GM23248 (cell line): ENCODE measurements around the gene TTLL5. TPM values are rescaled to one million over a fixed set of nuclear protein-coding genes. Genes with fewer than 3 reads are reported as not detected.

Source experiments
- DNase-seq: peaks from one replicate; pipeline ENCODE4 v3.0.0-alpha.2; 2015
- H2AFZ ChIP-seq: fragments of 200-600 bp; sonication (generic); 2 replicates; pipeline ENCODE4 v1.6.1; 2016; ENCODE audit warnings: antibody characterized with exemption
- H3F3A ChIP-seq: fragments of 200-600 bp; sonication (generic); 2 replicates; pipeline ENCODE4 v1.6.1; 2016; ENCODE audit warnings: mild to moderate bottlenecking, antibody characterized with exemption, mixed run types; ENCODE audit not compliant: insufficient read depth
- H3K27ac ChIP-seq: fragments of 200-600 bp; sonication (generic); 2 replicates; pipeline ENCODE4 v1.5.1; 2016; ENCODE audit warnings: mild to moderate bottlenecking
- H3K27me3 ChIP-seq: fragments of 200-600 bp; sonication (generic); replicated peaks from 2 replicates; pipeline ENCODE4 v1.6.1; 2016; ENCODE audit warnings: mild to moderate bottlenecking; ENCODE audit not compliant: insufficient read depth
- H3K36me3 ChIP-seq: fragments of 200-600 bp; sonication (generic); 2 replicates; pipeline ENCODE4 v1.6.1; 2016; ENCODE audit warnings: low read depth, mild to moderate bottlenecking
- H3K4me1 ChIP-seq: fragments of 200-600 bp; sonication (generic); 2 replicates; pipeline ENCODE4 v1.6.1; 2016; ENCODE audit warnings: mild to moderate bottlenecking; ENCODE audit not compliant: insufficient read depth
- H3K4me2 ChIP-seq: fragments of 200-600 bp; sonication (generic); one replicate; pipeline ENCODE4 v1.6.1; 2016; ENCODE audit warnings: mild to moderate bottlenecking; ENCODE audit not compliant: unreplicated experiment
- H3K4me3 ChIP-seq: fragments of 200-600 bp; sonication (generic); 2 replicates; pipeline ENCODE4 v1.5.1; 2016; ENCODE audit warnings: mild to moderate bottlenecking
- H3K79me2 ChIP-seq: fragments of 200-600 bp; sonication (generic); 2 replicates; pipeline ENCODE4 v1.6.1; 2016; ENCODE audit warnings: mild to moderate bottlenecking; ENCODE audit not compliant: insufficient read depth
- H3K9ac ChIP-seq: fragments of 200-600 bp; sonication (generic); 2 replicates; pipeline ENCODE4 v1.6.1; 2016; ENCODE audit warnings: mild to moderate bottlenecking
- H3K9me2 ChIP-seq: fragments of 200-600 bp; sonication (generic); 2 replicates; pipeline ENCODE4 v1.6.1; 2016; ENCODE audit warnings: mixed run types, mild to moderate bottlenecking, moderate library complexity; ENCODE audit not compliant: insufficient read depth
- H3K9me3 ChIP-seq: fragments of 200-600 bp; sonication (generic); one replicate; pipeline ENCODE4 v1.6.1; 2017; ENCODE audit warnings: low read depth
- H4K20me1 ChIP-seq: fragments of 200-600 bp; sonication (generic); 2 replicates; pipeline ENCODE4 v1.6.0; 2016; ENCODE audit not compliant: insufficient read depth
- EZH2 ChIP-seq: fragments of 200-600 bp; sonication (generic); IDR thresholded peaks from 2 replicates; pipeline ENCODE4 v1.6.1; 2018; ENCODE audit warnings: antibody characterized with exemption, mild to moderate bottlenecking; ENCODE audit not compliant: insufficient read depth, poor library complexity, severe bottlenecking
- EZH2phosphoT487 ChIP-seq: fragments of 200-600 bp; sonication (generic); IDR thresholded peaks from 2 replicates; pipeline ENCODE4 v1.6.1; 2018; ENCODE audit warnings: antibody characterized with exemption, moderate library complexity, mild to moderate bottlenecking, low read depth; ENCODE audit not compliant: insufficient read depth
- WGBS, 2 experiments: methylation state at CpG; one replicate each; pipeline ENCODE4 v1.1.6; 2015 to 2017; ENCODE audit warnings: low lambda C conversion rate in 2 of 2, low coverage in 1 of 2; ENCODE audit errors: missing lambda C conversion rate in 2 of 2; 5-methylcytosine and 5-hydroxymethylcytosine counted together
- in situ Hi-C: fragments of 300-500 bp; cut with MboI; formaldehyde crosslinking; loops from 2 replicates; pipeline ENCODE4 v1.15.0; 2020
- polyA plus RNA-seq: library from polyadenylated mRNA; unstranded; fragments of >200 nt; fragmentation: Nextera tagmentation; extraction: Ambion mirVana; gene quantifications from 2 replicates; pipeline ENCODE4 v1.2.1, GENCODE V29; 2016
- total RNA-seq: library from RNA; depleted of rRNA; stranded (reverse); fragments of >200 nt; shearing (Covaris generic); gene quantifications from 2 replicates; pipeline ENCODE4 v1.2.3, GENCODE V29; 2014

The TTLL5 gene
- total and polyA plus RNA-seq, 2 experiments from 2014 or later: 14.6 to 17.8 TPM

GRCh38 chr14:75783184-75783583, 122.1 kb downstream of the TTLL5 start:
- no peaks in the 10 kb centered on the region for H3K9me3 ChIP-seq
- no peak overlapping the region for H3K9ac ChIP-seq
- no peak overlapping the region for H3K4me3 ChIP-seq
- peaks cover 18% of the 10 kb centered on the region for H3K36me3 ChIP-seq
- no peaks in the 10 kb centered on the region for H3K4me1 ChIP-seq
- DNase-seq: no peak
- no peak overlapping the region for H3K4me2 ChIP-seq
- no peak overlapping the region for H2AFZ ChIP-seq
- H3K27me3 ChIP-seq: no peaks in the 10 kb centered on the region
- WGBS, 2 experiments: 91 to 92% methylated on average over 5 of the region's 5 CpGs
- in situ Hi-C loops: no loop called here
- no peak overlapping the region for H3K27ac ChIP-seq
- no peaks in the 10 kb centered on the region for H4K20me1 ChIP-seq
- no peak for TF ChIP-seq EZH2
- TF ChIP-seq EZH2phosphoT487: no peak
- no peaks in the 10 kb centered on the region for H3K9me2 ChIP-seq
- H3F3A ChIP-seq: no peaks in the 10 kb centered on the region
- no peaks in the 10 kb centered on the region for H3K79me2 ChIP-seq

GRCh38 chr14:75783602-75784313, 122.7 kb downstream of the TTLL5 start:
- H2AFZ ChIP-seq: no peak overlapping the region
- no peak overlapping the region for H3K9ac ChIP-seq
- H3K27ac ChIP-seq: no peak overlapping the region
- WGBS, 2 experiments: 94 to 98% methylated on average over 3 of the region's 3 CpGs
- no peaks in the 10 kb centered on the region for H3K9me2 ChIP-seq
- no peak for DNase-seq
- H3K4me3 ChIP-seq: no peak overlapping the region
- no peak overlapping the region for H3K4me2 ChIP-seq
- no peaks in the 10 kb centered on the region for H3F3A ChIP-seq
- TF ChIP-seq EZH2 (no peak), EZH2phosphoT487 (no peak)
- no peaks in the 10 kb centered on the region for H4K20me1 ChIP-seq
- in situ Hi-C loops: no loop called here
- no peaks in the 10 kb centered on the region for H3K9me3 ChIP-seq
- H3K27me3 ChIP-seq: no peaks in the 10 kb centered on the region
- peaks cover 18% of the 10 kb centered on the region for H3K36me3 ChIP-seq
- no peaks in the 10 kb centered on the region for H3K79me2 ChIP-seq
- no peaks in the 10 kb centered on the region for H3K4me1 ChIP-seq

GRCh38 chr14:75784314-75784686, 123.3 kb downstream of the TTLL5 start:
- no peak overlapping the region for H3K4me3 ChIP-seq
- DNase-seq: no peak
- no peaks in the 10 kb centered on the region for H4K20me1 ChIP-seq
- in situ Hi-C loops: no loop called here
- no peaks in the 10 kb centered on the region for H3K9me3 ChIP-seq
- H3K9ac ChIP-seq: no peak overlapping the region
- H3F3A ChIP-seq: no peaks in the 10 kb centered on the region
- no peak overlapping the region for H2AFZ ChIP-seq
- no peaks in the 10 kb centered on the region for H3K27me3 ChIP-seq
- H3K79me2 ChIP-seq: no peaks in the 10 kb centered on the region
- TF ChIP-seq EZH2 (no peak), EZH2phosphoT487 (no peak)
- no peak overlapping the region for H3K4me2 ChIP-seq
- H3K4me1 ChIP-seq: no peaks in the 10 kb centered on the region
- H3K9me2 ChIP-seq: no peaks in the 10 kb centered on the region
- WGBS, 2 experiments: 72 to 85% methylated on average over 3 of the region's 3 CpGs
- peaks cover 18% of the 10 kb centered on the region for H3K36me3 ChIP-seq
- no peak overlapping the region for H3K27ac ChIP-seq

- in situ Hi-C loops: no loop called here
- H3K27ac ChIP-seq: no peak overlapping the region
- TF ChIP-seq EZH2 (no peak), EZH2phosphoT487 (no peak)
- no peaks in the 10 kb centered on the region for H4K20me1 ChIP-seq
- 0 out of 2 replicates have a peak, but pooled peaks cover 3% of the 10 kb centered on the region for H3K4me1 ChIP-seq
- H3K9me3 ChIP-seq: no peaks in the 10 kb centered on the region
- H3K27me3 ChIP-seq: no peaks in the 10 kb centered on the region
- 49 to 56% methylated on average over 2 of the region's 2 CpGs for WGBS, 2 experiments
- H3K9me2 ChIP-seq: no peaks in the 10 kb centered on the region
- H2AFZ ChIP-seq: no peak overlapping the region
- H3K4me3 ChIP-seq: no peak overlapping the region
- H3K9ac ChIP-seq: no peak overlapping the region
- H3K36me3 ChIP-seq: no peaks in the 10 kb centered on the region
- DNase-seq: peak; percentile 20
- H3K4me2 ChIP-seq: no peak overlapping the region
- H3K79me2 ChIP-seq: no peaks in the 10 kb centered on the region
- peaks cover 17% of the 10 kb centered on the region; the same call in 1 of the 2 replicates for H3F3A ChIP-seq
Observed at GRCh38 chr14:75793806-75794205, 132.8 kb downstream of the TTLL5 start.
